HCT116 (cell line): Measurements from ENCODE around the gene LIPA. TPM values are rescaled to one million over a fixed set of nuclear protein-coding genes. Genes with fewer than 3 reads are reported as not detected.

Experiments
- ATAC-seq: fragments of 200-7000 bp; cut with Tn5 transposase; 2 replicates; pipeline ENCODE4 v1.9.1; 2020; ENCODE audit warnings: mild to moderate bottlenecking, moderate library complexity
- BruUV-seq: library from RNA; stranded (reverse); fragments of 400-500 nt; replicated peaks from 2 replicates; lab custom pipeline; 2021; lab: Mats Ljungman, UMichigan
- CTCF ChIA-PET: fragments of 300-600 bp; sonication (Branson Sonifier 250); formaldehyde crosslinking; loops from one replicate; lab custom pipeline; 2021; ENCODE audit warnings: antibody characterized with exemption; lab: Charles Lee
- POLR2A ChIA-PET: fragments of 300-600, 350-600 bp; sonication (Branson Sonifier 250); formaldehyde crosslinking; loops from one replicate; lab custom pipeline; 2021; ENCODE audit warnings: antibody characterized with exemption; lab: Charles Lee
- RAD21 ChIA-PET, 2 experiments: fragments of 300-600 bp; sonication (Branson Sonifier 250); formaldehyde crosslinking; loops; one replicate each; lab custom pipeline; 2023; ENCODE audit warnings: low total read pairs in 2 of 2; ENCODE audit not compliant: uncharacterized antibody in 2 of 2, unreplicated experiment in 2 of 2, low non-redundant PET in 1 of 2; lab: Charles Lee
- DNase-seq: peaks from one replicate; pipeline ENCODE4 v3.0.0-alpha.2; 2010; ENCODE audit warnings: low read depth, low spot score
- H2AFZ ChIP-seq: fragments of 200-600 bp; shearing (Covaris generic), sonication (generic); 2 replicates; pipeline ENCODE4 v1.6.1; 2017; ENCODE audit warnings: low read depth, mixed run types, mixed read lengths, antibody characterized with exemption, low read length; ENCODE audit not compliant: poor library complexity, severe bottlenecking
- H3K27ac ChIP-seq: 2 replicates; pipeline ENCODE4 v1.5.1; 2012; ENCODE audit warnings: low read depth, low read length
- H3K27me3 ChIP-seq: fragments of 200-600 bp; sonication (generic); 2 replicates; pipeline ENCODE4 v1.6.1; 2016; ENCODE audit warnings: mixed run types, low read length, mixed read lengths; ENCODE audit not compliant: insufficient read depth
- H3K36me3 ChIP-seq, 2 experiments: fragments of 200-500 bp in 1 of 2; fragments of 200-600 bp in 1 of 2; sonication (Bioruptor generic) in 1 of 2; sonication (generic) in 1 of 2; 2 replicates each; pipeline versions ENCODE4 v1.5.1 to v1.6.1; 2014 to 2016; ENCODE audit warnings: low read length in 2 of 2, inconsistent platforms in 1 of 2, mixed read lengths in 1 of 2, mixed run types in 1 of 2; ENCODE audit not compliant: insufficient read depth in 2 of 2, control insufficient read depth in 1 of 2
- H3K4me1 ChIP-seq, 2 experiments: fragments of 200-600 bp in 1 of 2; sonication (generic) in 1 of 2; 2 replicates each; pipeline versions ENCODE4 v1.5.1 to v1.6.1; 2012 to 2017; ENCODE audit warnings: low read length in 2 of 2, inconsistent platforms in 1 of 2, mild to moderate bottlenecking in 1 of 2, mixed read lengths in 1 of 2, mixed run types in 1 of 2, moderate library complexity in 1 of 2; ENCODE audit not compliant: insufficient read depth in 2 of 2, control insufficient read depth in 1 of 2
- H3K4me2 ChIP-seq: fragments of 200-600 bp; sonication (generic); 2 replicates; pipeline ENCODE4 v1.6.1; 2017; ENCODE audit warnings: mixed run types, low read length, mixed read lengths
- H3K4me3 ChIP-seq, 2 experiments: fragments of 200-600 bp in 1 of 2; sonication (generic) in 1 of 2; replicated peaks in 1 of 2; 2 replicates each; pipeline ENCODE4 v1.5.1; 2011 to 2016; ENCODE audit warnings: low read length in 2 of 2, control low read depth in 1 of 2, low read depth in 1 of 2, mild to moderate bottlenecking in 1 of 2, mixed read lengths in 1 of 2, mixed run types in 1 of 2
- H3K79me2 ChIP-seq: fragments of 200-600 bp; sonication (generic); 2 replicates; pipeline ENCODE4 v1.6.1; 2017; ENCODE audit warnings: mild to moderate bottlenecking, mixed run types, low read length, moderate library complexity, mixed read lengths; ENCODE audit not compliant: insufficient read depth
- H3K9ac ChIP-seq: fragments of 200-600 bp; sonication (generic); 2 replicates; pipeline ENCODE4 v1.6.1; 2016; ENCODE audit warnings: low read length, mixed read lengths
- H3K9me2 ChIP-seq: fragments of 200-600 bp; sonication (generic), shearing (Covaris generic); 2 replicates; pipeline ENCODE4 v1.6.1; 2017; ENCODE audit warnings: mixed run types, mild to moderate bottlenecking, moderate library complexity; ENCODE audit not compliant: insufficient read depth
- H3K9me3 ChIP-seq, 2 experiments: fragments of 200-500 bp in 1 of 2; fragments of 200-600 bp in 1 of 2; sonication (Bioruptor generic) in 1 of 2; sonication (generic) in 1 of 2; 2 replicates each; pipeline ENCODE4 v1.6.1; 2014 to 2017; ENCODE audit warnings: low read length in 2 of 2, mixed read lengths in 2 of 2, inconsistent platforms in 1 of 2, low read depth in 1 of 2, mild to moderate bottlenecking in 1 of 2, mixed run types in 1 of 2, moderate library complexity in 1 of 2; ENCODE audit not compliant: control insufficient read depth in 1 of 2, insufficient read depth in 1 of 2
- H4K20me1 ChIP-seq: fragments of 200-600 bp; sonication (generic), shearing (Covaris generic); 2 replicates; pipeline ENCODE4 v1.6.1; 2017; ENCODE audit warnings: mixed run types, mild to moderate bottlenecking, moderate library complexity; ENCODE audit not compliant: insufficient read depth
- ATF3 ChIP-seq: IDR thresholded peaks from 2 replicates; pipeline ENCODE4 v1.6.1; 2012
- CBX3 ChIP-seq: IDR thresholded peaks from 2 replicates; pipeline ENCODE4 v1.6.1; 2012; ENCODE audit warnings: low read depth
- CEBPB ChIP-seq: IDR thresholded peaks from 2 replicates; pipeline ENCODE4 v1.6.1; 2012; ENCODE audit warnings: low read depth
- CTCF ChIP-seq, 3 experiments: fragments of 200-600 bp in 1 of 3; sonication (generic) in 1 of 3; IDR thresholded peaks in 2 of 3; conservative IDR thresholded peaks in 1 of 3; 2 replicates each; pipeline ENCODE4 v1.5.1; 2012 to 2017; ENCODE audit warnings: low read depth in 2 of 3, low read length in 2 of 3, antibody characterized with exemption in 1 of 3, borderline replicate concordance in 1 of 3, control low read depth in 1 of 3, mild to moderate bottlenecking in 1 of 3, mixed read lengths in 1 of 3, mixed run types in 1 of 3, moderate library complexity in 1 of 3; ENCODE audit not compliant: insufficient read depth in 1 of 3
- EGR1 ChIP-seq: IDR thresholded peaks from 2 replicates; pipeline ENCODE4 v1.6.1; 2012; ENCODE audit warnings: low read depth
- EZH2 ChIP-seq: fragments of 200-600 bp; sonication (generic); IDR thresholded peaks from 2 replicates; pipeline ENCODE4 v1.6.1; 2017; ENCODE audit warnings: antibody characterized with exemption, mixed run types
- EZH2phosphoT487 ChIP-seq: fragments of 200-600 bp; IDR thresholded peaks from 2 replicates; pipeline ENCODE4 v1.6.1; 2018; ENCODE audit warnings: antibody characterized with exemption, borderline replicate concordance
- FOSL1 ChIP-seq: IDR thresholded peaks from 2 replicates; pipeline ENCODE4 v1.6.1; 2012; ENCODE audit warnings: low read depth
- JUND ChIP-seq: IDR thresholded peaks from 2 replicates; pipeline ENCODE4 v1.6.1; 2012
- RAD21 ChIP-seq: IDR thresholded peaks from 2 replicates; pipeline ENCODE4 v1.6.1; 2012; ENCODE audit warnings: low read depth, mild to moderate bottlenecking
- YY1 ChIP-seq: IDR thresholded peaks from 2 replicates; pipeline ENCODE4 v1.6.1; 2011; ENCODE audit warnings: low read length, low read depth, moderate library complexity, mild to moderate bottlenecking; ENCODE audit not compliant: insufficient replicate concordance; ENCODE audit errors: extremely low read depth
- intact Hi-C: fragments of 100-400 bp; cut with micrococcal nuclease; formaldehyde crosslinking; loops from 2 replicates; pipeline ENCODE4 v1.10.0; 2022
- total RNA-seq: library from RNA; stranded (reverse); gene quantifications from one replicate; pipeline ENCODE4 v1.2.1, GENCODE V29; 2021; ENCODE audit not compliant: unreplicated experiment

LIPA gene
- total RNA-seq, 1 experiment from 2014 or later = 27.1 TPM

GRCh38 chr10:89295597-89295996, 44.0 kb upstream of the LIPA start:
- no peak for DNase-seq
- H3K9me2 ChIP-seq = no peaks in the 10 kb centered on the region
- TF ChIP-seq CTCF (IDR thresholded peaks at IDR 0.05 in 2 of 3, conservative IDR thresholded peaks at IDR 0.05 in 1 of 3; ENCODE audit: borderline replicate concordance in 1 of 3, insufficient read depth in 1 of 3, low read depth in 2 of 3, low read length in 2 of 3) (no peak), FOSL1 (no peak), ATF3 (no peak), EZH2 (no peak), CBX3 (no peak), JUND (no peak), EGR1 (no peak), EZH2phosphoT487 (no peak), RAD21 (no peak), CEBPB (no peak), YY1 (no peak)
- H3K27me3 ChIP-seq = no peaks in the 10 kb centered on the region
- H4K20me1 ChIP-seq = no peaks in the 10 kb centered on the region
- RAD21 ChIA-PET = no interaction called here
- H3K79me2 ChIP-seq = no peaks in the 10 kb centered on the region
- H3K9ac ChIP-seq = no peak overlapping the region
- H3K4me1 ChIP-seq = no peaks in the 10 kb centered on the region
- no TSS peak for BruUV-seq
- CTCF ChIA-PET = no interaction called here
- no peak for ATAC-seq
- H3K4me2 ChIP-seq = no peak overlapping the region
- no peak overlapping the region for H3K27ac ChIP-seq
- intact Hi-C loops = no loop called here
- H3K9me3 ChIP-seq = no peaks in the 10 kb centered on the region
- H2AFZ ChIP-seq = no peak overlapping the region
- POLR2A ChIA-PET = no interaction called here
- no peaks in the 10 kb centered on the region for H3K36me3 ChIP-seq
- H3K4me3 ChIP-seq = no peak overlapping the region
